Measurements from ENCODE around the gene RHOF. TPM values are rescaled to one million over a fixed set of nuclear protein-coding genes. Genes with fewer than 3 reads are reported as not detected.

The RHOF gene
- polyA plus RNA-seq, 1 of the 3 experiments (the other 2 are of a cell fraction), result 5.0 TPM

DNA sequence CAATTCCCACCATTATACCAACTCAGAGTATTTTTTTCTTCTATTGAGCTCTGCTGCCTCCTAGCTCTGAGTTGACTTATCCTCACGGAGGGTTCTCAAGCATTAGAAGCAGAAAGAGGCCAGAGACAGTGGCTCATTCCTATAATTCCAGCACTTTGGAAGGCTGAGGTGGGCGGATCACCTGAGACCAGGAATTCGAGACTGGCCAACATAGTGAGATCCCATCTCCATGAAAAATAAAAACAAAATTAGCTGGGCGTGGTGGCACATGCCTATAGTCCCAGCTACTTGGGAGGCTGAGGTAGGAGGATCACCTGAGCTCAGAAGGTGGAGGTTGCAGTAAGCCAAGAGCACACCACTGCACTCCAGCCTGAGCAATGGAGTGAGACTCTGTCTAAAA, 44.2 kb upstream of the RHOF start:
- Histone ChIP-seq H3K79me2 (ENCODE audit: insufficient read depth) (no peaks in the 10 kb centered on the region), H3K9me2 (no peaks in the 10 kb centered on the region)
- POLR2A ChIA-PET, result interaction anchor here (0.6 to 1.7 kb wide), 2 partner anchors 10 to 32 kb away, joined by 4 to 15 read pairs; no protein-coding TSS in a partner anchor

More for the DNA sequence above, 44.2 kb upstream of the RHOF start:
- H3K27ac ChIP-seq (ENCODE audit: low read depth in 2 of 2, low read length in 1 of 2), result no peak overlapping the region
- H3K4me3 ChIP-seq (ENCODE audit: low read depth in 2 of 2, low read length in 1 of 2), result no peak overlapping the region
- no peak overlapping the region for H3K9ac ChIP-seq
- H4K20me1 ChIP-seq (ENCODE audit: insufficient read depth), result no peaks in the 10 kb centered on the region
- no peaks in the 10 kb centered on the region for H3K9me3 ChIP-seq
- H3K36me3 ChIP-seq (replicated peaks in 1 of 2; ENCODE audit: control insufficient read depth in 1 of 2, insufficient read depth in 2 of 2, low read length in 1 of 2), result peaks cover 0 to under 1% of the 10 kb centered on the region in 2 experiments
- no peak for DNase-seq
- H3F3A ChIP-seq (replicated peaks; ENCODE audit: insufficient read depth), result peaks cover 16% of the 10 kb centered on the region
- WGBS (ENCODE audit: low lambda C conversion rate), result 75% methylated on average over 4 of the region's 4 CpGs
- no peaks in the 10 kb centered on the region; a peak in 1 of 4 replicates for H3K4me1 ChIP-seq (ENCODE audit: control insufficient read depth in 1 of 2, insufficient read depth in 2 of 2, low read depth in 1 of 2, low read length in 1 of 2)
- TF ChIP-seq, protein P1, sequence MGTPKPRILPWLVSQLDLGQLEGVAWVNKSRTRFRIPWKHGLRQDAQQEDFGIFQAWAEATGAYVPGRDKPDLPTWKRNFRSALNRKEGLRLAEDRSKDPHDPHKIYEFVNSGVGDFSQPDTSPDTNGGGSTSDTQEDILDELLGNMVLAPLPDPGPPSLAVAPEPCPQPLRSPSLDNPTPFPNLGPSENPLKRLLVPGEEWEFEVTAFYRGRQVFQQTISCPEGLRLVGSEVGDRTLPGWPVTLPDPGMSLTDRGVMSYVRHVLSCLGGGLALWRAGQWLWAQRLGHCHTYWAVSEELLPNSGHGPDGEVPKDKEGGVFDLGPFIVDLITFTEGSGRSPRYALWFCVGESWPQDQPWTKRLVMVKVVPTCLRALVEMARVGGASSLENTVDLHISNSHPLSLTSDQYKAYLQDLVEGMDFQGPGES (IDR thresholded peaks at IDR 0.05; ENCODE audit: low read depth, low read length), result no peak
- TF ChIP-seq JUND (IDR thresholded peaks at IDR 0.05) (no peak), TAF1 (IDR thresholded peaks at IDR 0.05; ENCODE audit: borderline replicate concordance, low read depth, low read length) (no peak), SMC3 (IDR thresholded peaks at IDR 0.05; ENCODE audit: low read depth, low read length) (no peak), GABPA (IDR thresholded peaks at IDR 0.05; ENCODE audit: low read depth) (no peak), GATA2 (CRISPR knock-in tag; IDR thresholded peaks at IDR 0.05) (no peak), EP300 (IDR thresholded peaks at IDR 0.05; ENCODE audit: borderline replicate concordance in 1 of 2, low read depth in 1 of 2, low read length in 1 of 2) (no peak), FOSL2 (IDR thresholded peaks at IDR 0.05; ENCODE audit: borderline replicate concordance, low read depth) (no peak), NRF1 (IDR thresholded peaks at IDR 0.05; ENCODE audit: low read depth, low read length) (no peak), EZH2phosphoT487 (IDR thresholded peaks at IDR 0.05; ENCODE audit: borderline replicate concordance, low read depth) (no peak), YY1 (IDR thresholded peaks at IDR 0.05; ENCODE audit: low read depth) (no peak)
- TF ChIP-seq, protein P2, sequence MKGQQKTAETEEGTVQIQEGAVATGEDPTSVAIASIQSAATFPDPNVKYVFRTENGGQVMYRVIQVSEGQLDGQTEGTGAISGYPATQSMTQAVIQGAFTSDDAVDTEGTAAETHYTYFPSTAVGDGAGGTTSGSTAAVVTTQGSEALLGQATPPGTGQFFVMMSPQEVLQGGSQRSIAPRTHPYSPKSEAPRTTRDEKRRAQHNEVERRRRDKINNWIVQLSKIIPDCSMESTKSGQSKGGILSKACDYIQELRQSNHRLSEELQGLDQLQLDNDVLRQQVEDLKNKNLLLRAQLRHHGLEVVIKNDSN (IDR thresholded peaks at IDR 0.05; ENCODE audit: borderline replicate concordance, low read depth), result no peak
- TF ChIP-seq, protein P3, sequence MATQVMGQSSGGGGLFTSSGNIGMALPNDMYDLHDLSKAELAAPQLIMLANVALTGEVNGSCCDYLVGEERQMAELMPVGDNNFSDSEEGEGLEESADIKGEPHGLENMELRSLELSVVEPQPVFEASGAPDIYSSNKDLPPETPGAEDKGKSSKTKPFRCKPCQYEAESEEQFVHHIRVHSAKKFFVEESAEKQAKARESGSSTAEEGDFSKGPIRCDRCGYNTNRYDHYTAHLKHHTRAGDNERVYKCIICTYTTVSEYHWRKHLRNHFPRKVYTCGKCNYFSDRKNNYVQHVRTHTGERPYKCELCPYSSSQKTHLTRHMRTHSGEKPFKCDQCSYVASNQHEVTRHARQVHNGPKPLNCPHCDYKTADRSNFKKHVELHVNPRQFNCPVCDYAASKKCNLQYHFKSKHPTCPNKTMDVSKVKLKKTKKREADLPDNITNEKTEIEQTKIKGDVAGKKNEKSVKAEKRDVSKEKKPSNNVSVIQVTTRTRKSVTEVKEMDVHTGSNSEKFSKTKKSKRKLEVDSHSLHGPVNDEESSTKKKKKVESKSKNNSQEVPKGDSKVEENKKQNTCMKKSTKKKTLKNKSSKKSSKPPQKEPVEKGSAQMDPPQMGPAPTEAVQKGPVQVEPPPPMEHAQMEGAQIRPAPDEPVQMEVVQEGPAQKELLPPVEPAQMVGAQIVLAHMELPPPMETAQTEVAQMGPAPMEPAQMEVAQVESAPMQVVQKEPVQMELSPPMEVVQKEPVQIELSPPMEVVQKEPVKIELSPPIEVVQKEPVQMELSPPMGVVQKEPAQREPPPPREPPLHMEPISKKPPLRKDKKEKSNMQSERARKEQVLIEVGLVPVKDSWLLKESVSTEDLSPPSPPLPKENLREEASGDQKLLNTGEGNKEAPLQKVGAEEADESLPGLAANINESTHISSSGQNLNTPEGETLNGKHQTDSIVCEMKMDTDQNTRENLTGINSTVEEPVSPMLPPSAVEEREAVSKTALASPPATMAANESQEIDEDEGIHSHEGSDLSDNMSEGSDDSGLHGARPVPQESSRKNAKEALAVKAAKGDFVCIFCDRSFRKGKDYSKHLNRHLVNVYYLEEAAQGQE (IDR thresholded peaks at IDR 0.05; ENCODE audit: low read depth, low read length), result no peak
- TF ChIP-seq, protein P4, sequence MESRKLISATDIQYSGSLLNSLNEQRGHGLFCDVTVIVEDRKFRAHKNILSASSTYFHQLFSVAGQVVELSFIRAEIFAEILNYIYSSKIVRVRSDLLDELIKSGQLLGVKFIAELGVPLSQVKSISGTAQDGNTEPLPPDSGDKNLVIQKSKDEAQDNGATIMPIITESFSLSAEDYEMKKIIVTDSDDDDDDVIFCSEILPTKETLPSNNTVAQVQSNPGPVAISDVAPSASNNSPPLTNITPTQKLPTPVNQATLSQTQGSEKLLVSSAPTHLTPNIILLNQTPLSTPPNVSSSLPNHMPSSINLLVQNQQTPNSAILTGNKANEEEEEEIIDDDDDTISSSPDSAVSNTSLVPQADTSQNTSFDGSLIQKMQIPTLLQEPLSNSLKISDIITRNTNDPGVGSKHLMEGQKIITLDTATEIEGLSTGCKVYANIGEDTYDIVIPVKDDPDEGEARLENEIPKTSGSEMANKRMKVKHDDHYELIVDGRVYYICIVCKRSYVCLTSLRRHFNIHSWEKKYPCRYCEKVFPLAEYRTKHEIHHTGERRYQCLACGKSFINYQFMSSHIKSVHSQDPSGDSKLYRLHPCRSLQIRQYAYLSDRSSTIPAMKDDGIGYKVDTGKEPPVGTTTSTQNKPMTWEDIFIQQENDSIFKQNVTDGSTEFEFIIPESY (IDR thresholded peaks at IDR 0.05; ENCODE audit: borderline replicate concordance, low read depth), result no peak
- CTCF ChIA-PET, result interaction anchor here (1.0 to 7.6 kb wide), 10 partner anchors 11 to 125 kb away, joined by 3 to 49 read pairs (median 4); partner anchors contain the start of genes PSMD9, RHOF and TMEM120B
- H3K4me2 ChIP-seq, result no peak overlapping the region
- no peak overlapping the region for H2AFZ ChIP-seq (ENCODE audit: low read depth)
- no peaks in the 10 kb centered on the region for H3K27me3 ChIP-seq (ENCODE audit: insufficient read depth)

Data from SK-N-SH (cell line).